Keratinocyte (primary cell): ENCODE results near the gene SLC2A4RG. TPM values are rescaled to one million over a fixed set of nuclear protein-coding genes. Genes with fewer than 3 reads are reported as not detected.

Experiments
- DNase-seq: peaks from one replicate; pipeline ENCODE4 v3.0.0-alpha.2; 2011; ENCODE audit warnings: low read depth, missing footprints, low spot score
- FAIRE-seq: peaks from 2 replicates; lab custom pipeline; 2011; peaks lifted over from hg19 to GRCh38; lab: Jason Lieb, UNC
- H2AFZ ChIP-seq: 2 replicates; pipeline ENCODE4 v1.6.0; 2012; ENCODE audit warnings: low read length, control low read depth, inconsistent platforms; ENCODE audit not compliant: control insufficient read depth
- H3K27ac ChIP-seq: 2 replicates; pipeline ENCODE4 v1.5.1; 2011; ENCODE audit warnings: low read length; ENCODE audit not compliant: control insufficient read depth, insufficient read depth
- H3K27me3 ChIP-seq: 3 replicates; pipeline ENCODE4 v1.6.0; 2011; ENCODE audit warnings: low read length; ENCODE audit not compliant: control insufficient read depth, insufficient read depth; ENCODE audit errors: extremely low read depth
- H3K36me3 ChIP-seq, 2 experiments: 2 replicates in 1 of 2; 3 replicates in 1 of 2; pipeline ENCODE4 v1.5.1; 2011; ENCODE audit warnings: low read length in 2 of 2, mild to moderate bottlenecking in 1 of 2; ENCODE audit not compliant: control insufficient read depth in 2 of 2, insufficient read depth in 2 of 2; ENCODE audit errors: extremely low read depth in 1 of 2
- H3K4me1 ChIP-seq: 3 replicates; pipeline ENCODE4 v1.5.1; 2011; ENCODE audit warnings: low read length; ENCODE audit not compliant: control insufficient read depth, insufficient read depth; ENCODE audit errors: extremely low read depth
- H3K4me2 ChIP-seq: 3 replicates; pipeline ENCODE4 v1.6.0; 2011; ENCODE audit warnings: low read depth, low read length; ENCODE audit not compliant: control insufficient read depth, insufficient read depth; ENCODE audit errors: extremely low read depth
- H3K4me3 ChIP-seq, 3 experiments: fragments of 200-600 bp in 1 of 3; sonication (generic) in 1 of 3; 2 replicates in 2 of 3; 3 replicates in 1 of 3; pipeline ENCODE4 v1.5.1; 2011 to 2016; ENCODE audit warnings: low read length in 3 of 3, mild to moderate bottlenecking in 3 of 3, control low read depth in 2 of 3, inconsistent platforms in 1 of 3, low read depth in 1 of 3, mixed read lengths in 1 of 3, mixed run types in 1 of 3, moderate library complexity in 1 of 3; ENCODE audit not compliant: control insufficient read depth in 2 of 3, insufficient read depth in 2 of 3; ENCODE audit errors: extremely low read depth in 1 of 3
- H3K79me2 ChIP-seq: 2 replicates; pipeline ENCODE4 v1.6.0; 2012; ENCODE audit warnings: low read length; ENCODE audit not compliant: control insufficient read depth, insufficient read depth
- H3K9ac ChIP-seq: 3 replicates; pipeline ENCODE4 v1.6.0; 2011; ENCODE audit warnings: low read length; ENCODE audit not compliant: control insufficient read depth, insufficient read depth; ENCODE audit errors: extremely low read depth
- H3K9me1 ChIP-seq: 3 replicates; pipeline ENCODE4 v1.6.0; 2011; ENCODE audit warnings: low read length; ENCODE audit not compliant: control insufficient read depth, insufficient read depth; ENCODE audit errors: extremely low read depth
- H3K9me3 ChIP-seq: 2 replicates; pipeline ENCODE4 v1.5.1; 2012; ENCODE audit warnings: low read depth, low read length; ENCODE audit not compliant: control insufficient read depth
- H4K20me1 ChIP-seq: 3 replicates; pipeline ENCODE4 v1.6.0; 2011; ENCODE audit warnings: low read length; ENCODE audit not compliant: control insufficient read depth, insufficient read depth; ENCODE audit errors: extremely low read depth
- CTCF ChIP-seq, 3 experiments: IDR thresholded peaks in 1 of 3; conservative IDR thresholded peaks in 1 of 3; optimal IDR thresholded peaks in 1 of 3; 2 replicates in 2 of 3; 3 replicates in 1 of 3; pipeline versions ENCODE3 to v1.5.1; 2011; ENCODE audit warnings: low read length in 3 of 3, mild to moderate bottlenecking in 3 of 3, moderate library complexity in 2 of 3, control low read depth in 1 of 3, inconsistent platforms in 1 of 3; ENCODE audit not compliant: insufficient read depth in 2 of 3; ENCODE audit errors: extremely low read depth in 1 of 3
- EZH2 ChIP-seq: IDR thresholded peaks from one replicate; pipeline ENCODE4 v1.6.1; 2012; ENCODE audit warnings: inconsistent platforms, mild to moderate bottlenecking, low read length, moderate library complexity
- dilution Hi-C: fragments of 300-500 bp; cut with MboI; formaldehyde crosslinking; loops from one replicate; pipeline ENCODE4 v1.7.0; 2020; ENCODE audit warnings: low sequenced_read_pairs; ENCODE audit not compliant: extremely low pct_ligation_motif_present
- polyA plus RNA-seq, 5 experiments: library from polyadenylated mRNA; depleted of rRNA in 3 of 5; stranded (reverse) in 3 of 5; stranded (forward) in 1 of 5; unstranded in 1 of 5; fragments of >200 nt; gene quantifications; 1 replicate in 1 of 5; 2 replicates in 3 of 5; 3 replicates in 1 of 5; pipeline versions ENCODE4 v1.2.1 to v1.2.3, GENCODE V29; 2011 to 2012; ENCODE audit warnings: missing spikeins in 2 of 5, low read depth in 1 of 5, low replicate concordance in 1 of 5

SLC2A4RG gene
- polyA plus RNA-seq, 1 donor (not counting 4 experiments of a cell fraction or from before 2014, with no cell fraction given) = 23.5 TPM

- DNase-seq = no peak
- H3K9ac ChIP-seq = no peak overlapping the region
- H4K20me1 ChIP-seq = no peaks in the 10 kb centered on the region
- H3K9me1 ChIP-seq = no peaks in the 10 kb centered on the region
- H3K79me2 ChIP-seq = no peaks in the 10 kb centered on the region
- no peak overlapping the region for H3K4me3 ChIP-seq
- dilution Hi-C loops = no loop called here
- H3K36me3 ChIP-seq = no peaks in the 10 kb centered on the region
- no peak overlapping the region for H3K27ac ChIP-seq
- FAIRE-seq = no peak
- peaks cover 3% of the 10 kb centered on the region for H3K27me3 ChIP-seq
- H3K4me2 ChIP-seq = no peak overlapping the region
- H3K4me1 ChIP-seq = no peaks in the 10 kb centered on the region
- H3K9me3 ChIP-seq = no peaks in the 10 kb centered on the region
- TF ChIP-seq CTCF (optimal IDR thresholded peaks at IDR 0.05 in 1 of 3, IDR thresholded peaks at IDR 0.05 in 1 of 3, conservative IDR thresholded peaks at IDR 0.05 in 1 of 3; ENCODE audit: extremely low read depth in 1 of 3, insufficient read depth in 2 of 3, low read length in 3 of 3) = no peak
- TF ChIP-seq EZH2 = no peak
- H2AFZ ChIP-seq = no peak overlapping the region
Measured at GRCh38 chr20:63750807-63751470, 11.4 kb downstream of the SLC2A4RG start.

GRCh38 chr20:63751471-63752271, 12.1 kb downstream of the SLC2A4RG start:
- no peak overlapping the region for H3K4me3 ChIP-seq
- peak overlapping the region; percentile 37 for H3K4me2 ChIP-seq
- H3K36me3 ChIP-seq = no peaks in the 10 kb centered on the region
- no peak for DNase-seq
- no peaks in the 10 kb centered on the region for H4K20me1 ChIP-seq
- H3K9me3 ChIP-seq = no peaks in the 10 kb centered on the region
- H2AFZ ChIP-seq = peak overlapping the region; percentile 30
- no peaks in the 10 kb centered on the region for H3K4me1 ChIP-seq
- dilution Hi-C loops = no loop called here
- peaks cover 3% of the 10 kb centered on the region for H3K27me3 ChIP-seq
- H3K79me2 ChIP-seq = no peaks in the 10 kb centered on the region
- no peaks in the 10 kb centered on the region for H3K9me1 ChIP-seq
- no peak for FAIRE-seq
- H3K27ac ChIP-seq = no peak overlapping the region
- H3K9ac ChIP-seq = no peak overlapping the region
- TF ChIP-seq CTCF (optimal IDR thresholded peaks at IDR 0.05 in 1 of 3, IDR thresholded peaks at IDR 0.05 in 1 of 3, conservative IDR thresholded peaks at IDR 0.05 in 1 of 3; ENCODE audit: extremely low read depth in 1 of 3, insufficient read depth in 2 of 3, low read length in 3 of 3) = no peak
- TF ChIP-seq EZH2 = no peak
